ENCODE results near the gene ZNF423. TPM values are rescaled to one million over a fixed set of nuclear protein-coding genes. Genes with fewer than 3 reads are reported as not detected.

ZNF423 gene
- total RNA-seq, 6 experiments from 2014 or later, result not detected

GRCh38 chr16:49743658-49744057, 112.3 kb downstream of the ZNF423 start:
- no peak for DNase-seq
- Mint-ChIP-seq H3K36me3 (ENCODE audit: low read depth) (no peaks in the 10 kb centered on the region), H3K27me3 (ENCODE audit: insufficient read depth) (peaks cover 3% of the 10 kb centered on the region), H3K4me1 (ENCODE audit: low read depth) (no peaks in the 10 kb centered on the region), H3K27ac (no peak overlapping the region), H3K9me3 (peaks cover 4% of the 10 kb centered on the region; the same call in 1 of the 2 replicates), H3K4me3 (no peak overlapping the region)
- TF ChIP-seq, protein P1, sequence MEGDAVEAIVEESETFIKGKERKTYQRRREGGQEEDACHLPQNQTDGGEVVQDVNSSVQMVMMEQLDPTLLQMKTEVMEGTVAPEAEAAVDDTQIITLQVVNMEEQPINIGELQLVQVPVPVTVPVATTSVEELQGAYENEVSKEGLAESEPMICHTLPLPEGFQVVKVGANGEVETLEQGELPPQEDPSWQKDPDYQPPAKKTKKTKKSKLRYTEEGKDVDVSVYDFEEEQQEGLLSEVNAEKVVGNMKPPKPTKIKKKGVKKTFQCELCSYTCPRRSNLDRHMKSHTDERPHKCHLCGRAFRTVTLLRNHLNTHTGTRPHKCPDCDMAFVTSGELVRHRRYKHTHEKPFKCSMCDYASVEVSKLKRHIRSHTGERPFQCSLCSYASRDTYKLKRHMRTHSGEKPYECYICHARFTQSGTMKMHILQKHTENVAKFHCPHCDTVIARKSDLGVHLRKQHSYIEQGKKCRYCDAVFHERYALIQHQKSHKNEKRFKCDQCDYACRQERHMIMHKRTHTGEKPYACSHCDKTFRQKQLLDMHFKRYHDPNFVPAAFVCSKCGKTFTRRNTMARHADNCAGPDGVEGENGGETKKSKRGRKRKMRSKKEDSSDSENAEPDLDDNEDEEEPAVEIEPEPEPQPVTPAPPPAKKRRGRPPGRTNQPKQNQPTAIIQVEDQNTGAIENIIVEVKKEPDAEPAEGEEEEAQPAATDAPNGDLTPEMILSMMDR (IDR thresholded peaks at IDR 0.05), result no peak

DNA sequence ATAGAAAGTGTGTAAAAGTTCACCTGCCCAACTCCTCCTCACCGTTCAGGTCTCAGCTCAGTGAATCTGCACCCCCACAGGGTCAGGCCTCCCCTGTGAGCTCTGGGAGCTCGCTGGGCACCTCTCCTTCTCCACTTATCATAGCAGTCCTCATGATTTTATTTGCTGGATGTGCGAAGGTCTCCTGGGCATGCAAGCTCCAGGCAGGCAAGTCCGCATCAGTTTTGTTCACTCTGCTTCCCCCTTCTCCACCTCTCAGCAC, 112.8 kb downstream of the ZNF423 start:
- Mint-ChIP-seq H3K36me3 (ENCODE audit: low read depth) (no peaks in the 10 kb centered on the region), H3K4me3 (no peak overlapping the region), H3K27ac (no peak overlapping the region), H3K27me3 (ENCODE audit: insufficient read depth) (peaks cover 3% of the 10 kb centered on the region), H3K9me3 (peaks cover 4% of the 10 kb centered on the region; the same call in 1 of the 2 replicates), H3K4me1 (ENCODE audit: low read depth) (no peaks in the 10 kb centered on the region)
- TF ChIP-seq, protein P1 (IDR thresholded peaks at IDR 0.05), result no peak
- no peak for DNase-seq

GRCh38 chr16:49742428-49743202, 113.3 kb downstream of the ZNF423 start:
- no peaks in the 10 kb centered on the region for H3K4me1 Mint-ChIP-seq (ENCODE audit: low read depth)
- H3K4me3 Mint-ChIP-seq, result no peak overlapping the region
- peaks cover 4% of the 10 kb centered on the region; the same call in 1 of the 2 replicates for H3K9me3 Mint-ChIP-seq
- H3K36me3 Mint-ChIP-seq (ENCODE audit: low read depth), result no peaks in the 10 kb centered on the region
- TF ChIP-seq, protein P1 (IDR thresholded peaks at IDR 0.05), result no peak
- DNase-seq, result no peak
- H3K27ac Mint-ChIP-seq, result no peak overlapping the region
- H3K27me3 Mint-ChIP-seq (ENCODE audit: insufficient read depth), result peaks cover 3% of the 10 kb centered on the region

DNA sequence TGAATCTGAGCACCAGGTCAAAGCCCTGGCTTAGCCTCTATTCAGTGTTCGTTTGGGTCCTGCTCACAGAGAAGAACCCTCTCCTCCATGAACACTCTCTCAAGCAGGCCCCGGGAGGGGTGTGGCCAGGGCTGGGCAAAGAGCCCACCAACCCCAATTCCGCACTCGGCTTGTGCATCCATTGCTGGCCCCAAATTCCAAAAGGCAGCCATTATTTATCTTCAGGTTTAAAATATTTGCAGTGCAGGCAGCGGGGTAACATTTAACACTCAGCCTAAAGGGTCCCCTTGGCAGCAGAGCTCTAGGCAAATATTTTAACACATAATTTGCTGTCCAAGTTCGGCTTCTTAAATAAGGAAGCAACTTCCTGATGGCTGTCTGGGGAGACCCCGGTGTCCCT, 115.7 kb downstream of the ZNF423 start:
- peaks cover 2% of the 10 kb centered on the region for H3K27me3 Mint-ChIP-seq (ENCODE audit: insufficient read depth)

DNA sequence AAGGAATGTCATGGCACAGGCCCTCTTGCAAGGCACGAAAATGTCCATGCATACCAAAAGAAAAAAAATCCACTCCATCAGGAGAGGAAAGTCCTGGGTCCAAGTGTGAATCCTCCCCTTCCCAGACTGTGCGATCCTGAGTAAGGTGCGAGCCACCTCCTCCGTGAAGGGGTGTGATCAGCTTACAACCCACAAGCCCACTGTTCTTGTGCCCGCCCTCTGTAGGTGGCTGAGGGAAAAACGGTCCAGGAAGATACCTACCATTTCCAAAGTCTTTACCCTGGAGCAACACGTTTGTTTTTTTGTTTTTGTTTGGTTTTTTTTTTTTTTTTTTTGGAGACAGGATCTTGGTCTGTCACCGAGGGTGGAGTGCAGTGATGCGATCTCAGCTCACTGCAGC, 116.5 kb downstream of the ZNF423 start:
- TF ChIP-seq, protein P1 (IDR thresholded peaks at IDR 0.05), result no peak
- H3K27ac Mint-ChIP-seq, result no peak overlapping the region
- peaks cover 10% of the 10 kb centered on the region; the same call in 1 of the 2 replicates for H3K9me3 Mint-ChIP-seq
- H3K4me3 Mint-ChIP-seq, result no peak overlapping the region
- no peaks in the 10 kb centered on the region for H3K36me3 Mint-ChIP-seq (ENCODE audit: low read depth)
- H3K4me1 Mint-ChIP-seq (ENCODE audit: low read depth), result no peaks in the 10 kb centered on the region
- no peak for DNase-seq
- peaks cover 2% of the 10 kb centered on the region; the same call in 1 of the 2 replicates for H3K27me3 Mint-ChIP-seq (ENCODE audit: insufficient read depth)

More for the DNA sequence above, 115.7 kb downstream of the ZNF423 start:
- no peaks in the 10 kb centered on the region for H3K4me1 Mint-ChIP-seq (ENCODE audit: low read depth)
- peaks cover 4% of the 10 kb centered on the region; the same call in 1 of the 2 replicates for H3K9me3 Mint-ChIP-seq
- TF ChIP-seq, protein P1 (IDR thresholded peaks at IDR 0.05), result no peak
- H3K36me3 Mint-ChIP-seq (ENCODE audit: low read depth), result no peaks in the 10 kb centered on the region
- no peak overlapping the region for H3K4me3 Mint-ChIP-seq
- H3K27ac Mint-ChIP-seq, result no peak overlapping the region
- DNase-seq, result no peak
